HL-60 (cell line): ENCODE data around the gene SLC8A2.

ENCODE experiments used
- DNase-seq, 2 experiments: peaks; one replicate each; pipeline ENCODE4 v3.0.0-alpha.2; 2010 to 2020; ENCODE audit warnings: low read depth in 1 of 2, low spot score in 1 of 2
- H3K27ac ChIP-seq: fragments of 250-450 bp; sonication (Bioruptor Pico); replicated peaks from 2 replicates; pipeline ENCODE4 v1.5.1; 2020; ENCODE audit warnings: mild to moderate bottlenecking, moderate library complexity
- H3K27me3 ChIP-seq: fragments of 250-450 bp; sonication (Bioruptor Pico); 2 replicates; pipeline ENCODE4 v1.5.1; 2021; ENCODE audit warnings: mild to moderate bottlenecking, moderate library complexity; ENCODE audit not compliant: insufficient read depth, poor library complexity, severe bottlenecking
- H3K4me3 ChIP-seq: replicated peaks from 2 replicates; pipeline ENCODE4 v1.5.1; 2011; ENCODE audit warnings: mild to moderate bottlenecking, control low read depth, low read length; ENCODE audit not compliant: insufficient read depth
- GABPA ChIP-seq: IDR thresholded peaks from 2 replicates; pipeline ENCODE4 v1.6.1; 2012; ENCODE audit warnings: low read depth
- POLR2AphosphoS5 ChIP-seq: IDR thresholded peaks from 2 replicates; pipeline ENCODE4 v1.6.1; 2012; ENCODE audit warnings: low read depth
- SPI1 ChIP-seq: IDR thresholded peaks from 2 replicates; pipeline ENCODE4 v1.6.1; 2012; ENCODE audit warnings: low read depth, mild to moderate bottlenecking, borderline replicate concordance
- TF ChIP-seq, protein P1 (sequence below): IDR thresholded peaks from 2 replicates; pipeline ENCODE4 v1.6.1; 2012; ENCODE audit warnings: low read depth; ENCODE audit not compliant: insufficient replicate concordance
- TF ChIP-seq, protein P2 (sequence below): IDR thresholded peaks from one replicate; pipeline ENCODE4 v1.5.1; 2011; ENCODE audit warnings: low read length, control low read depth, inconsistent platforms; ENCODE audit not compliant: insufficient read depth

Gene SLC8A2

DNA sequence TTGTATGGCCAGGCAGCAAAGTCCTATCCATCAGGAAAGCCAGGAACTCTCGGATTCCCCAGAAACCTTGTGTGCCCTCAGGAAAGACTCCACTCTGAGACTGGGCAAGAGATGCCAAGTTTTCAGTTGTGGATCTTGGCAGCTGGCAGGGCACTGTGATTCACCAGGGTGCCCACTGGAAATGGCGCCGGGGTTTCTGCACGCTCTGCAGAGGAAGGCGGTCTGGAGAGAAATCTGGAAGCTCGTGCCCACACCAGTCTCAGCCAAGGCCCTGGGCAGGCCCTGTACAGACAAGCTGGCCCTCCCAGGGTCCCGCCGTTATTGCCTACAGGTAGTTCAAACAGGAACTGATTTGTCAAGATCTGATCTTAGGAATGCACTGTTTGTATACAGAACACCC is 38.3 kb upstream of the SLC8A2 start:
- no peak for DNase-seq
- H3K27ac ChIP-seq, result no peak overlapping the region
- H3K27me3 ChIP-seq, result no peaks in the 10 kb centered on the region
- TF ChIP-seq GABPA (no peak), SPI1 (no peak), POLR2AphosphoS5 (no peak)
- TF ChIP-seq, protein P1, sequence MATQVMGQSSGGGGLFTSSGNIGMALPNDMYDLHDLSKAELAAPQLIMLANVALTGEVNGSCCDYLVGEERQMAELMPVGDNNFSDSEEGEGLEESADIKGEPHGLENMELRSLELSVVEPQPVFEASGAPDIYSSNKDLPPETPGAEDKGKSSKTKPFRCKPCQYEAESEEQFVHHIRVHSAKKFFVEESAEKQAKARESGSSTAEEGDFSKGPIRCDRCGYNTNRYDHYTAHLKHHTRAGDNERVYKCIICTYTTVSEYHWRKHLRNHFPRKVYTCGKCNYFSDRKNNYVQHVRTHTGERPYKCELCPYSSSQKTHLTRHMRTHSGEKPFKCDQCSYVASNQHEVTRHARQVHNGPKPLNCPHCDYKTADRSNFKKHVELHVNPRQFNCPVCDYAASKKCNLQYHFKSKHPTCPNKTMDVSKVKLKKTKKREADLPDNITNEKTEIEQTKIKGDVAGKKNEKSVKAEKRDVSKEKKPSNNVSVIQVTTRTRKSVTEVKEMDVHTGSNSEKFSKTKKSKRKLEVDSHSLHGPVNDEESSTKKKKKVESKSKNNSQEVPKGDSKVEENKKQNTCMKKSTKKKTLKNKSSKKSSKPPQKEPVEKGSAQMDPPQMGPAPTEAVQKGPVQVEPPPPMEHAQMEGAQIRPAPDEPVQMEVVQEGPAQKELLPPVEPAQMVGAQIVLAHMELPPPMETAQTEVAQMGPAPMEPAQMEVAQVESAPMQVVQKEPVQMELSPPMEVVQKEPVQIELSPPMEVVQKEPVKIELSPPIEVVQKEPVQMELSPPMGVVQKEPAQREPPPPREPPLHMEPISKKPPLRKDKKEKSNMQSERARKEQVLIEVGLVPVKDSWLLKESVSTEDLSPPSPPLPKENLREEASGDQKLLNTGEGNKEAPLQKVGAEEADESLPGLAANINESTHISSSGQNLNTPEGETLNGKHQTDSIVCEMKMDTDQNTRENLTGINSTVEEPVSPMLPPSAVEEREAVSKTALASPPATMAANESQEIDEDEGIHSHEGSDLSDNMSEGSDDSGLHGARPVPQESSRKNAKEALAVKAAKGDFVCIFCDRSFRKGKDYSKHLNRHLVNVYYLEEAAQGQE, result no peak
- TF ChIP-seq, protein P2, sequence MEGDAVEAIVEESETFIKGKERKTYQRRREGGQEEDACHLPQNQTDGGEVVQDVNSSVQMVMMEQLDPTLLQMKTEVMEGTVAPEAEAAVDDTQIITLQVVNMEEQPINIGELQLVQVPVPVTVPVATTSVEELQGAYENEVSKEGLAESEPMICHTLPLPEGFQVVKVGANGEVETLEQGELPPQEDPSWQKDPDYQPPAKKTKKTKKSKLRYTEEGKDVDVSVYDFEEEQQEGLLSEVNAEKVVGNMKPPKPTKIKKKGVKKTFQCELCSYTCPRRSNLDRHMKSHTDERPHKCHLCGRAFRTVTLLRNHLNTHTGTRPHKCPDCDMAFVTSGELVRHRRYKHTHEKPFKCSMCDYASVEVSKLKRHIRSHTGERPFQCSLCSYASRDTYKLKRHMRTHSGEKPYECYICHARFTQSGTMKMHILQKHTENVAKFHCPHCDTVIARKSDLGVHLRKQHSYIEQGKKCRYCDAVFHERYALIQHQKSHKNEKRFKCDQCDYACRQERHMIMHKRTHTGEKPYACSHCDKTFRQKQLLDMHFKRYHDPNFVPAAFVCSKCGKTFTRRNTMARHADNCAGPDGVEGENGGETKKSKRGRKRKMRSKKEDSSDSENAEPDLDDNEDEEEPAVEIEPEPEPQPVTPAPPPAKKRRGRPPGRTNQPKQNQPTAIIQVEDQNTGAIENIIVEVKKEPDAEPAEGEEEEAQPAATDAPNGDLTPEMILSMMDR, result no peak
- H3K4me3 ChIP-seq, result no peak overlapping the region

DNA sequence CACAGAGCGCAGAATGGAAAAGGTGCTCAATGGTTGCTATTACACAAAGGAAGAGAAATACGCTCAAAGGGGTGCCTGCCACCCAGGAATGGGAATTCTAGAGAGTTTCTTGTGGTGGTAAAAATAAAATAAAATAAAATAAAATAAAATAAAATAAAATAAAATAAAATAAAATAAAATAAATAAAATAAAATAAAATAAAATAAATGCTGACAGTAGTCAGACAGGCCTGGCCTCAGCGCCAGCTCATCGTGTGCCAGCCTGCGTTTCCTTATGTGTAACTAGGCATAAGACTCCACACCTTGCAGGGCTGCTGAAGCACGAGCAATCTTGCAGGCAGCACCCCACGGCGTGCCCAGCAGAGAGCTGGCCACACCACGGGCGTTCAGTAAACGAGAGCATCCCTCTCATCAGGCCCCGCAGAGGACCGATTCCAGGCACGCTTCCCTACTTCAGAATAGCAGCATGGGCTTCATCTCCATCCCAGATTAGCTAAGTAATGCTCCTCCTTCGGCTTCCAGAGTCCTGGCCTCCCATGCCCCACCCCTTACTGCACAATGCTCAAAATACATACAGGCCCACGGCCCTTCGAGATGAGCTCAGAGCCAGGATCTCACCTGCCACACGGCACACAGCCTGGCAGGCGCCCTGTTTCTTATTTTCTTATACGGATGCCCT is 37.6 kb upstream of the SLC8A2 start:
- Histone ChIP-seq H3K4me3 (no peak overlapping the region), H3K27ac (no peak overlapping the region), H3K27me3 (no peaks in the 10 kb centered on the region)
- TF ChIP-seq, protein P1, result no peak
- TF ChIP-seq, protein P2, result no peak
- TF ChIP-seq POLR2AphosphoS5 (no peak), SPI1 (no peak), GABPA (no peak)
- DNase-seq, result no peak

DNA sequence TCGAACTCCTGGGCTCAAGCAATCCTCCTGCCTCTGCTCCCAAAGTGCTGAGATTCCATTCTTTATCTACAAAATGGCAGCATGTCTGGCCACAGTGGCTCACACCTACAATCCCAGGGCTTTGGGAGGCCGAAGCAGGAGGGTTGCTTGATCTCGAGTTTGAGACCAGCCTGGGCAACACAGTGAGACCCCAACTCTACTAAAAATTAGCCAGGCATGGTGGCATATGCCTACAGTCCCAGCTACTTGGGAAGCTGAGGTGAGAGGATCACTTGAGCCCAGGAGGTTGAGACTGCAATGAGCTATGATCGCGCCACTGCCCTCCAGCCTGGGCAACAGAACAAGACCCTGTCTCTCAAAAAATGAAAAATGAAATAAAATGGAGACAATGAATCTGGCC is 37.0 kb upstream of the SLC8A2 start:
- no peak for DNase-seq
- Histone ChIP-seq H3K4me3 (no peak overlapping the region), H3K27me3 (no peaks in the 10 kb centered on the region), H3K27ac (no peak overlapping the region)
- TF ChIP-seq POLR2AphosphoS5 (no peak), GABPA (no peak), SPI1 (no peak)
- TF ChIP-seq, protein P1, result no peak
- TF ChIP-seq, protein P2, result no peak
